Right ventricle myocardium superior (tissue), 1 donor: Measurements from ENCODE around the gene THAP2. TPM values are rescaled to one million over a fixed set of nuclear protein-coding genes. Genes with fewer than 3 reads are reported as not detected.
"Not testable (repeated sequence)": the region's sequence is repeated elsewhere in the genome, so short reads cannot be mapped to it uniquely, and the experiment has no call there.

ENCODE experiments used
- ATAC-seq: fragments of 200-7000 bp; cut with Tn5 transposase; one replicate; pipeline ENCODE4 v1.9.1; 2020; ENCODE audit warnings: mild to moderate bottlenecking; ENCODE audit not compliant: poor library complexity
- DNase-seq: peaks from one replicate; pipeline ENCODE4 v3.0.0-alpha.2; 2020
- intact Hi-C: fragments of 100-400 bp; cut with DNase I; formaldehyde crosslinking; loops from one replicate; pipeline ENCODE4 v1.11.2; 2022
- total RNA-seq: library from RNA; stranded (reverse); fragmentation: NEBNext Ultra II Directional; extraction: Animal tissue kit (Norgen Biotek cat#: 25700); gene quantifications from one replicate; pipeline ENCODE4 v1.2.1, GENCODE V29; 2021
- donor health status: DM: no; HTN: yes; CAD: no; lungs with severe emphysema.

THAP2 gene
- total RNA-seq, 1 donor from 2014 or later: 10.2 TPM

GRCh38 chr12:71655495-71655894 is 8.6 kb upstream of the THAP2 start:
- intact Hi-C loops: no loop called here
- ATAC-seq: no peak

GRCh38 chr12:71655907-71656306 is 8.2 kb upstream of the THAP2 start:
- intact Hi-C loops: no loop called here
- ATAC-seq (no peak), DNase-seq (no peak)

More at GRCh38 chr12:71655495-71655894, 8.6 kb upstream of the THAP2 start:
- no peak for DNase-seq

DNA sequence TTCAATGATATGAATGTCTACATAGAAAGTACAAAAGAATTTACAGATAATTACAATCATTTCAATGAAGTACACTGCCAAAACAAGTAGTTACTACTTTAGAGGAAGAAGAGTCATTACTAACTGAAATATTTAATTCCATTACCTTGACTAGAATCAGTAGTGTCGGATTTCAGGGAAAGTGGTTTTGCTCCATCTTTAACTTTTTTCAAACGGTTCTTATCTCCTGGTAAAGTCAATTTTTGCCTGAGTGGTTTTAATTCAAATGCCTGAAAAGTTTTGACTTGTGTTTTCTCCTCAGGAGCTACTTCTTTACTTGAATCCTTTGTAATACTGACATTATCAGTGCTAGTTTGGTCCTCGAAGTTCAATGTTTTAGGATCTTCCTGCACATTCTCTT is 7.4 kb upstream of the THAP2 start:
- ATAC-seq (no peak), DNase-seq (no peak)
- intact Hi-C loops: no loop called here

GRCh38 chr12:71661977-71662530 is 2.0 kb upstream of the THAP2 start:
- DNase-seq: no peak
- no peak for ATAC-seq
- intact Hi-C loops: loop anchor here (10.0 kb wide), 1 partner anchor 93 kb away; the partner anchor contains the start of gene RAB21

DNA sequence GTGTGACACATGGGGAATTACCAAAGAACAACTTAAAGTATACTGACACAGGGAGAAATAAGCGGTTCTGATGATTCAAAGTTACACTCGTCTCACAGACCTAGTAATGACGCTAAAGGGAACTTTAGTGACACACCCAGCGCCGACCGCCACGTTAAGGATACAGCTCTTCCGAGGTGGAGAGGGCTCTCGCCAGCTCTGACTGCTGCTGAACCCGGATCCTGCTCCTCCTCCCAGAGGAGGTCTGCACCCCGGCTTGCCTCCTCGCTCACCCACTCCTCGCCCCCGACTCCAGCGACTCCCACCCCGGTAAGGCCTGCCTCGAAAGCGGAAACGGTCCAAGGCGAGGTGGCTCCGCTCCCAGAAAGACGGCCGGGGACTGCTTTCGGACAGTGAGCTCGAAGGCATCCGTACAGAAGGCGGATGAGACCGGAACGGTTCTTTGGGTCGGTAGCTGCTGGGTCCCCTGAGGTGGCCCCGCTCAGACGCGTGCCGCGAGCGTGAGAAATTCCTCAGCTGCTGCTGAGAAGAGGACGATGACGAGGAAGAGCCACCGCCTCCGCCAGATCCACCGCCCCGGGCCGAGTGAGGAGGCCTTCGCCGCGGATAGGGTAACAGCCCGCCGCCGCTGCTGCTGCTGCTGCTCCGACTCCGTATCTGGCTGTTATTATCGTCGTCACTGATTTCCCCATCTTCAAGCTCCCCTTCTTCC is 1.1 kb upstream of the THAP2 start:
- DNase-seq (peak; percentile 75), ATAC-seq (peak; percentile 40)
- intact Hi-C loops: loop anchor here (10.0 kb wide), 1 partner anchor 92 kb away; the partner anchor contains the start of gene RAB21

GRCh38 chr12:71664411-71665089 is 449 bp downstream of the THAP2 start:
- DNase-seq (no peak), ATAC-seq (peak; percentile 13)
- intact Hi-C loops: loop anchor here (10.0 kb wide), 1 partner anchor 90 kb away; the partner anchor contains the start of gene RAB21

DNA sequence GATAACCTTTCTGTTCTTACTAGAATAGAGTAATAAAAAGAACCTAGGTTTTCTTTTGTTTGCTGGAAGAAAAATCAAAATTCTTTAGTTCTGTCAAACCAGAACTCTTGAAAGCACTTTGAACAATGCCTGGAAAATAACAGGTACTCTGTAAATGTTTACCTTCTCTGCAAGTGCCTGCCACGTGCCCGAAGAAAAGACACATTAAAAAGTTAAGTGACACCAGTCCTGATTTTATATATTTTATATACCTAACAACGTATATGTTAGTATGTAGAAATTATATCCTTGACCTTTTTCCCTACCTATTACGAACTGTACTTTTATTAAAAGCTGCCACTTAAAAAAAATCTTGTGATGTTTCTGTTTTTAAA is 976 bp downstream of the THAP2 start:
- intact Hi-C loops: loop anchor here (10.0 kb wide), 1 partner anchor 90 kb away; the partner anchor contains the start of gene RAB21
- no peak for DNase-seq
- no peak for ATAC-seq

GRCh38 chr12:71666259-71666658 is 2.2 kb downstream of the THAP2 start:
- no peak for ATAC-seq
- intact Hi-C loops: loop anchor here (10.0 kb wide), 1 partner anchor 89 kb away; the partner anchor contains the start of gene RAB21
- DNase-seq: no peak

DNA sequence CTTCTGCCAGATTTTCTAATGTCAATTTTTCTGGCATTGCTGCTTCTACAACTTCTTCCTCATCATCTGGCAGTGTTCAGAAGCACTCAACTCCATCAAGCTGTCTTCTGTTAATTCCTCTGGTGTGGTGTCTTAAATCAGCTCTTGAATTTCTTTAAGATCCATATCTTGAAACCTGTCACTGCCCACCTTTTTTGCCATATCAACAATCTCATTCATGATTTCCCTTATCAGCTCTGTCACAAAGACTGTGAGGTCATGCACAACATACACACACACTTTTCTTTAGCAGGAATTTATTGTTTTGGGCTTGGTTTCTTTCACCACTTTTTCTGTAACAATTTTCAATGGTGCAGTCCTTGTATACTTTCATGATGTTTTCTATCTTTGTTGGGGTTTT is 7.2 kb downstream of the THAP2 start:
- intact Hi-C loops: no loop called here
- ATAC-seq (no peak), DNase-seq (no peak)

DNA sequence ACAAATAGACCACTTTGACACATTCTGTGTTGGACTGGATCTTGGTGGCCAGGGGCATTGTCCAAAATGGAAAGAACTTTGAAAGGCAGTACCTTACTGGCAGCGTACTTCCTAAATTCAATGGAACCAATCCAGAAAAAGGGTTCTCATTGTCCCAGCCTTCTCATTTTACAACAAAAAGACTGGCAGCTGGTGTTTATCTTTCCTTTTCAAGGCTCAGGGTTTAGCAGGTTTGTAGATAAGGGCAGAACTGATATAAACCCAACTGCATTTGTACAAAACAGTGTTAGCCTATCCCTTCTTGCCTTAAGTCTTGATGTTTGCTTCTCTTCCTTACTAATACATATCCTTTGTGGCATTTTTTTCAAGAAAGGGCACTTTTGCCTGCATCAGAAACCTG is 7.7 kb downstream of the THAP2 start:
- no peak for ATAC-seq
- no peak for DNase-seq
- intact Hi-C loops: no loop called here

GRCh38 chr12:71682466-71682865 is 18.4 kb downstream of the THAP2 start:
- DNase-seq: no peak
- intact Hi-C loops: no loop called here
- no peak for ATAC-seq

GRCh38 chr12:71683633-71684032 is 19.5 kb downstream of the THAP2 start:
- intact Hi-C loops: no loop called here
- no peak for ATAC-seq
- DNase-seq: no peak

DNA sequence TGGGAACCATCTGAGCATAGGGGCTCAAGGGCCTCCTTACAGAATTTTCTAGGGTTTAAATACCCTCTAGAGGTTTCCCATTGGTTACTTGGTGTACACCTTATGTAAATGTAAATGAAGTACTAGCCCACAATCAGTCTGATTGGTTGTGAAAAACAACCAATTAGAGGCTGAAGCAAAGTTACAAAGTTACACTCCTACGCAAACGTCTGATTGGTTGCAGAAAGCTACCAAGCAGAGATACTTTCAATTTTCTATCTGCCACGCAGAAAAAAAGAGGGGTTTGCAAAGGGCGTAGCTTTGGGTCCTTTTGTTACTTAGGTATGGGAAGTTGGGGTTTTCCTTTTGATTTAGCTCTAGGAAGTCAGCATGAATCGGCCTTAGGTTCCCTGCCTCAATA is 20.0 kb downstream of the THAP2 start:
- ATAC-seq (no peak), DNase-seq (no peak)
- intact Hi-C loops: no loop called here

DNA sequence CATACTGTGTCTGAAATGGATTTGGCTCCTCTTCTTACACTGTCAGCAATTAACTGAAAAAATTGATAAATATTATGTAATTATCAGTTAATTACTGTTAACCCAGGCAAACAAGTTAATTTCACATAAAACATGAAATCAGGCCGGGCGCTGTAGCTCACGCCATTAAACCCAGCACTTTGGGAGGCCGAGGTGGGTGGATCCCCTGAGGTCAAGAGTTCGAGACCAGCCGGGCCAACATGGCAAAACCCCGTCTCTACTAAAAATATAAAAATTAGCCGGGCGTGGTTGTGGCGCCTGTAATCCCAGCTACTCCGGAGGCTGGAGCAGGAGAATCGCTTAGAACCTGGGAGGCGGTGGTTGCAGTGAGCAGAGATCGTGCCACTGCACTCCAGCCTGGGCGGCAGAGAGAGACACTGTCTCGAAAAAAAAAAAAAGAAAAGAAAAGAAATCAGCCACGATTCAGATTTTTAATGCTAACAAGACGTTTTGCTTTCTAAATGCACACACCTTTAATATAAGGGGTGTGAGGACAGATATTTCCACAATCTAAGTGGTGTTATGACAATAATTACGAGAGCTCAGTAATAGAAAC is 21.3 kb downstream of the THAP2 start:
- DNase-seq (no peak), ATAC-seq (peak; percentile 7)
- intact Hi-C loops: no loop called here

DNA sequence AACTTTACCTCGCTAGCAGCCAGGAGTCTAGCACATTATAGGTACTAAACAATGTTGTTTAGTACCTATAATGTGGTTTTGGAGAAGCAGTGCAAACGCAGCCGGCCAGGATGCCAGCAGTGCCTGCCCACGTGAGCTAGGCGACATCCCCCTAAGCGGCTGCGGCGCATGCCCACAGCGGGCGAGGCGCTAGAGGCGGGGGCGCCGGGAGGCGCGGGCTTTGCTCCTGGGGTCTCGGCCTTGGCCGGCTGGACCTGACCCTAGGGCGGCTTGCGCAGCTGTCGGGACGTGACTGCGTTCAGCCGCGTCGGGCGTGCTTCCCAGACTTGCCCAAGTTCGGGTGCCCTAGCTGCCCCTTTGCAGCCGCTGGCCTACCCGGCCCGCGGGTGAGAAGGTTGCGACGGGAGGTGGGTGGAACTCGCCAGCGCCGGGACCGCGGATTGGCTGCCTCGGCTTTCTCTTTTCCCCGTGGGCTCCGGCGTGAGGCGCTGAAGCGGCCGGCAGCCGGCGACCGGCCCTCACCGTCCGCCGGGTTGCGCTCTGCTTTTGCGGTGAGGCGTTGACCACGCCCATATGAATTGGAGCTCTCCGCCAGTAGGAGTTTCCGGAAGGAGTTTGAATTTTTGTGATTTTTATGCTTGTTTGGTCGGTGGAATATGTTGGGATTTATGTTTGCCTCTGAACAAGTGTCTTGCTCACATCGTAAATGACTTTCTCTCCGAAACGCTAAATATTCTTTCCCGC is 22.0 kb downstream of the THAP2 start, which contains the start of gene TMEM19:
TMEM19 (plus strand) TSS at position 169 of the 744 bp plus-strand sequence. CDS start 599 bp downstream, outside the sequence.
- intact Hi-C loops: no loop called here
- DNase-seq (peak; percentile 95), ATAC-seq (peak; percentile 100)

DNA sequence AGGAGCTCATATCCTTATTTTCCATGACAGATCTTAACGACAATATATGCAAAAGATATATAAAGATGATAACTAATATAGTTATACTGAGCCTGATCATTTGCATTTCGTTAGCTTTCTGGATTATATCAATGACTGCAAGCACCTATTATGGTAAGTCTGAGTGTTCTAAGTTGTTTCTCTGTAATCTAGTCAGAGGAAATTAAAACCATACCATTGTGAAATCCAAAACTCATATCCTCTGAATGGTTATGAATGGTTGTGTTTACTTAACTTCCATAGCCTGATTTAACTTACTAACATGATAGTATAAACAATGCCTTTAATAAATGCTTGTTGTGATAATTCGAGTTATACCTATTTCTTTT is 22.5 kb downstream of the THAP2 start:
- intact Hi-C loops: no loop called here
- DNase-seq (no peak), ATAC-seq (no peak)

GRCh38 chr12:71687172-71687571 is 23.1 kb downstream of the THAP2 start:
- DNase-seq, ATAC-seq, intact Hi-C loops: not testable (repeated sequence)

DNA sequence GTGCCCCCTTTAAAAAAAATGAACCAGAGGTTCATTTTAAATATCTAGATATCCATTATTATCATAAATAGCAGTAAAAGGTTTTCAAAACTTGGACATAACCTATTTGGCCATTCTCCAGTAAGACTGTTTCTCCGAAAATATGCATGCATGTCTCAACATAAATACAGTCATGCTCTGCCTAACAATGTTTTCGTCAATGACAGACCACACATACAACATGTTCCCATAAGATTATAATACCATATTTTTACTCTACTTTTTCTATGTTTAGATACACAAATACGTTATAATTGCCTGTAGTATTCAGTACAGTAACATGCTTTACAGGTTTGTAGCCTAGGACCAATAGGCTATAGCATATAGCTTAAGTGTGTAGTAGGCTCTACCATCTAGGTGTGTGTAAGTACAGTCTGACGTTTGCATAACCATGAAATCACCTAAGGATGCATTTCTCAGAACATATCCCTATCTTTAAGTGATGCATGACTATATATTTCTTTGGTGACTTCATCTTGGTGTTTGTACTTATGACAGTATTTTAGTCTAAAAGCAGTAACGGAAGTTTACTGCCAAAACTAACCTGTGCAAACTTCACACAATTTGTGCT is 25.0 kb downstream of the THAP2 start:
- ATAC-seq (no peak), DNase-seq (no peak)
- intact Hi-C loops: no loop called here
